Measurements from ENCODE around the gene C9orf78.

The C9orf78 gene

GRCh38 chr9:129868023-129868871, 33.2 kb upstream of the C9orf78 start:
- no peak for DNase-seq (ENCODE audit: low read depth in 3 of 3)

GRCh38 chr9:129867136-129868022, 32.3 kb upstream of the C9orf78 start:
- DNase-seq (ENCODE audit: low read depth in 3 of 3) = no peak

GRCh38 chr9:129866394-129867135, 31.5 kb upstream of the C9orf78 start:
- DNase-seq (ENCODE audit: low read depth in 3 of 3) = no peak

- no peak for DNase-seq (ENCODE audit: low read depth in 3 of 3)
Measured at GRCh38 chr9:129865668-129866320, 30.7 kb upstream of the C9orf78 start.

GRCh38 chr9:129864991-129865647, 30.0 kb upstream of the C9orf78 start:
- DNase-seq (ENCODE audit: low read depth in 3 of 3) = no peak

- DNase-seq (ENCODE audit: low read depth in 3 of 3) = peak in 1 of 3 donors; percentile 59
Measured at GRCh38 chr9:129863059-129863690, 28.1 kb upstream of the C9orf78 start.

- DNase-seq (ENCODE audit: low read depth in 3 of 3) = no peak
Measured at GRCh38 chr9:129861447-129861827, 26.4 kb upstream of the C9orf78 start.

- DNase-seq (ENCODE audit: low read depth in 3 of 3) = no peak
Measured at GRCh38 chr9:129860653-129861446, 25.8 kb upstream of the C9orf78 start.

GRCh38 chr9:129858167-129858962, 23.3 kb upstream of the C9orf78 start:
- no peak for DNase-seq (ENCODE audit: low read depth in 3 of 3)

GRCh38 chr9:129857207-129857606, 22.1 kb upstream of the C9orf78 start:
- no peak for DNase-seq (ENCODE audit: low read depth in 3 of 3)

GRCh38 chr9:129854588-129855110, 19.6 kb upstream of the C9orf78 start:
- no peak for DNase-seq (ENCODE audit: low read depth in 3 of 3)

GRCh38 chr9:129853614-129854013, 18.5 kb upstream of the C9orf78 start:
- no peak for DNase-seq (ENCODE audit: low read depth in 3 of 3)

- no peak for DNase-seq (ENCODE audit: low read depth in 3 of 3)
Measured at GRCh38 chr9:129852579-129852978, 17.5 kb upstream of the C9orf78 start.

GRCh38 chr9:129851821-129852220, 16.7 kb upstream of the C9orf78 start:
- no peak for DNase-seq (ENCODE audit: low read depth in 3 of 3)

GRCh38 chr9:129850821-129851550, 15.9 kb upstream of the C9orf78 start:
- no peak for DNase-seq (ENCODE audit: low read depth in 3 of 3)

GRCh38 chr9:129849901-129850300, 14.8 kb upstream of the C9orf78 start:
- no peak for DNase-seq (ENCODE audit: low read depth in 3 of 3)

GRCh38 chr9:129848712-129849441, 13.8 kb upstream of the C9orf78 start:
- no peak for DNase-seq (ENCODE audit: low read depth in 3 of 3)
